IPS-18c (cell line): ENCODE measurements around the gene IGSF3.
"Not testable (repeated sequence)": the region's sequence is repeated elsewhere in the genome, so short reads cannot be mapped to it uniquely, and the experiment has no call there.

Source experiments
- H3K4me3 ChIP-seq: 2 replicates; pipeline ENCODE4 v1.7.0; 2013; ENCODE audit warnings: low read depth, mild to moderate bottlenecking, low read length, moderate library complexity; ENCODE audit not compliant: insufficient read depth
- H3K9me3 ChIP-seq: one replicate; pipeline ENCODE4 v1.6.1; 2013; ENCODE audit warnings: mild to moderate bottlenecking, low read length, moderate library complexity; ENCODE audit not compliant: control insufficient read depth, insufficient read depth

The IGSF3 gene

DNA sequence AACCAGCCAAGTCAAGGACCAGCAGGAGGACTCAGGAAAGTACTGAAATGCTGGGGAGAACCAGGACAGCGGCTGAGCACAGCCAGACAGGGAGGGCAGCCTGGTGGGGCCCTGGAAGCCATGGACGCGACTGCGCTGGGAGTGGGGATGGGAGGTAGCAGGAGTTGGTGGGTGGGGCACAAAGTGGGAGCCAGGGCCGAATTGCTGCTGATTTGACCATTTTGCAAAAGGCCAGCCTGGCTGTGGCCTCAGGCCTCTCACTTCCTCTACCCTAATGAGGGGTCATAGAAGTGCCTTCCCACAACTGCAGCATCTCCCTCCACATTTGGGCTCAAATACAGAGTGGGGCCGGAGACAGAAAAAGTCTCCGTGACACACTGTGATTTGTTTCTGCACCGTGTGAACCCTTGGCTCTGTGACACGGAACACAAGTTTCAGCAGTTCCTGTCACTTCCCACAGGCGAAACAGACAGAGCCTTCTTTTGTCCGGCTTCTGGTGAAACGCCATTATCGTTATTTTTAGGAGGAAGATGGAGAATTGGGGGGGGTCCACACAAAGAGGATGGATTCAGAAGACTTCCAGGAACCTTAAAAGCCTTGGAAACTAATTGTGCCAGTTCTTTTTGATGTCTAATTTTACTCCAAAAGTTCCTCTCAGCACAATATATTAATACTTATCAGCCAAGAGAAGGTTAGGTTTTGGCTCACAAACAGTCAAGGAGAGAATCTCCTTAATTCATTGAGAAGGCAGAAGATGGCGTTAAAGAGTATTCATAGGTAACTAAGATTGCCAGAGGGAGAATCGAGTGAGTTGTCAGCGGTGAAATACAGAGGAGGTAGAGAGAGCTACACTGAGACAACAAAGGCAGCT lies 21.5 kb downstream of the IGSF3 start:
- H3K9me3 ChIP-seq, H3K4me3 ChIP-seq: not testable (repeated sequence)

DNA sequence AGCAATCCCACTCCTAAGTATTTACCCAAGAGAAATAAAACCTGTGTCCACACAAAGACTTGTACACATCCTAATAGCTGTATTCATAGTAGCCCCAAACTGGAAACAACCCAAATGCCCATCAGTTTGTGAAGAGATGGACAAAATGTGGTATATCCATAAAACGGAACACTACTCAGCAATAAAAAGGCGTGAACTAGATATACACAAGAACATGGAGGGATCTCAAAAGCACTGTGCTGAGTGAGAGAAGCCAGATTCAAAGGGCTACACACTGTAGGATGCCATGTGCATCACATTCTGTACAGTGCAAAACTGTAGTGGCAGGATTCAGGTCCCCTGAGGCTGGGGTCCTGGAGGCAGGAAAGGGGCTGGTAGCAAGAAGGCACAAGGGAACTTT lies 22.5 kb downstream of the IGSF3 start:
- H3K4me3 ChIP-seq, H3K9me3 ChIP-seq: not testable (repeated sequence)

DNA sequence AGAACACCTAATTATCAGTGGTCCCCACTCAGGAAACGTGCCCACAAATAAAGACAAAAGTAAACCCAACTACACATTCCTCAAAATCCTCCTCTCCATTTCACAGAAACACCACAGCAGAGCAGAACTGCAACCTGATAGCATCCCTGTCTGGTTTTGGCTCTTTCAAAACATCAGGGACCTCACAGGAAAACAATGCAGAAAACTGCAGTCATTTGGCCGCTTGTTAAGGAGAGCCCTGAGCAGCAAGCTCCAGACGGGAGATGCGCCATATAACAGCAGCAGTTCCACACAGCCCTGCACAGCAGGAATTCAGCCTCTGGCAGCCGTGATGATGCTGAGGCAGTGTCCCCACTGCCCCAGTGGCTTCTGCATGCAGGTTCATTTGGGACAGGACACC lies 23.4 kb downstream of the IGSF3 start:
- not testable (repeated sequence) for H3K9me3 ChIP-seq, H3K4me3 ChIP-seq

DNA sequence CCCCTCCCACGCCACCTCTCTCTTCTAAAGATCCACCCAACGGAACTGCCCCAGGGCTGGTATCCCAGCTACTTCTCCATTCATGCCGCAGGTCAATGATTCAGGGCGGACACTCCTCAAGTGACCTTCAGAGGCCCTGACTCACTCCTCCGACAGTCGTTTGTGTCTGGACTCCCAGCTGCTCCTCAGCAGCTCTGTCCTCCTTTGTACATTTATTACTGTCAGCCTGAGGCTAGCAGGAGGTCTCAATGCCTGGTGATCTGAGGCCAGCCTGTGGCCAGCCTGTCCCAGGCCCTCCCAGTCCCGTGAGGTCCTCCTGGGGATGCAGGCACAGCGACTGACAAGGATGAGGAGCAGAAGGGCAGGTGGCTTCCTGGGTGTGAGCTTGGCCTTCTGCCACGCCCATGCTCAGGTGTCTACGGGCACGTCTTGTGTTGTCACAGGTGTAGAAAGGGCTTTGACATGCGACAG lies 24.2 kb downstream of the IGSF3 start:
- not testable (repeated sequence) for H3K9me3 ChIP-seq, H3K4me3 ChIP-seq

DNA sequence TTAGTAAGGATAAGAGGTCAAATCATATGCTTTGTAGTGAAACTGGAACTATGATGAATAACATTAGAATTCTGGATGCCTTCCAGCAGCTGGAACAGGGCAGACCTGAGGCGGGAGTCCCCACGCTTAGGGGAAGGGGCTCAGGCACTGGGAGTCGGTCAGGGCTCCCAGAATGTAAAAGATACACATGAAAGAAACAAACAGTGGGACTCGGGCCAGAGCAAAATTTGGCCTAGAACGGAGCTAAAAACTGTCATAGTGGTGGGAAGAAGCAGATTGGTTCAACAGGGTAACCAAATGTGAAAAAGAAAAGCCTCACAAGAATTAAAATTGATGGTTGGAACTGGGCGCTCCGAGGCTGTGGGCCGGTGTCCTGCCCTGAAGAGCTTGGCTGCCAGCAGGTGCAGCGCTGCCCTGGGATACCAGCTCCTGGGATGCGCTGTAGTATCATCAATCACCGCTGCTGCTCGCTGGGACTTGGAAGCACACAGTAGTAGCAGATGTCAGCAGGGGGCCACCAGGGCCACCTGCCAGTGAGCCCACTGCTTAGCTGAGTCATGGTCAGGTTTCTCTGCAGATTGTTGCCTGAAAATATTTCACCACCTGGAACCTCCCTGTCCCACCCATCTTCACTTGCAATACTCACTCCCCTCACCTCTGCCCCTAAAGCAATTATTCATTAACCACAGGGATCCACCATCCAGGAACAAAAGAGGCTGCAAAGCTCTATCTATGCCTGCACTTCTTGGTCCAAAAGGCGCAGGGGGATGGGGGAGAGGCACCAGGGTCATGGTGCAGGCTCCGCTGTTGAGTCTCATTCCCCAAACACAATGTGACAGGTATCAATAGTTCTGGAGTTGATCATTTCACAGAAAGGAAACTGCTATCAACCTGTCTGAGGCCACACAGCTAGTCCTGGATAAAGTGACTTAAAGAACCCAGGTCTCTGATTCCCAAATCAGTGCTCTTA lies 24.9 kb downstream of the IGSF3 start:
- not testable (repeated sequence) for H3K4me3 ChIP-seq, H3K9me3 ChIP-seq

DNA sequence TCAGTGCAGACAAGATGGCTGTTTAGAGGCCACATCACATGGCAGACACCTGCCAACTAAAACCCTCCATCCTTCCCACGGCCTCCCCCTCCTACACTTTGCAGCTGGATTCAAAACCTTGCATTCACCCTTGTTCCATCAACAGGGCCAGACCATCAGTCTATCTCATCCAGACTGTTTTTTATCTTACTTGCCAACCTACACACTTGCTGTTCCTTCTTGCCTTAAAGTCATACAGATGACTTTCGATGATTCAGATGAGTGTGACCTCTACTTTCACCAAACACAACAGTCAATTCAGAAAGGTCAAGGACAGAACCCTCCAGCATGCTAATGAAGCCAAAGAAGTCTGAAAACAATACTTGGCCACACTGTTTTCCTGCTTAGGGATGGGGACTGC lies 29.9 kb downstream of the IGSF3 start:
- not testable (repeated sequence) for H3K9me3 ChIP-seq, H3K4me3 ChIP-seq

DNA sequence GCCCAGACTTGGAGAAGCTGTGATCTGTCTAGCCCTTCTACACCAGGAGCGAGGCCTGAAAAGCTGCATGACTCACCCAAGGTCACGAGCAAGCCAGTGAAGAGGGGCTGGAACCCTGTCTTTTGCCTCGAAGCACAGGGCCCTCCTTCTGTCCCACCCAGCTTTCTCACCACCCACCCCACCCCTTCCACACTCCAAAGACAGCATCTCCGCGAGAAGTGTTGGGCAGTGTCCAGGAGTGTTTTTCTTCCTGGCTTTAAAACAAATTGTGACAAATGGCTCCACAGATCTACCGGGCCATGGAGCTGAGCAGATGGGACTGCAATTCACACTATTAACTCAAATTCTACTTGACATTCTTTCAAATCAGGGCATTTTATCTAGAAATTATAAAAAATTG lies 30.9 kb downstream of the IGSF3 start:
- not testable (repeated sequence) for H3K9me3 ChIP-seq, H3K4me3 ChIP-seq

DNA sequence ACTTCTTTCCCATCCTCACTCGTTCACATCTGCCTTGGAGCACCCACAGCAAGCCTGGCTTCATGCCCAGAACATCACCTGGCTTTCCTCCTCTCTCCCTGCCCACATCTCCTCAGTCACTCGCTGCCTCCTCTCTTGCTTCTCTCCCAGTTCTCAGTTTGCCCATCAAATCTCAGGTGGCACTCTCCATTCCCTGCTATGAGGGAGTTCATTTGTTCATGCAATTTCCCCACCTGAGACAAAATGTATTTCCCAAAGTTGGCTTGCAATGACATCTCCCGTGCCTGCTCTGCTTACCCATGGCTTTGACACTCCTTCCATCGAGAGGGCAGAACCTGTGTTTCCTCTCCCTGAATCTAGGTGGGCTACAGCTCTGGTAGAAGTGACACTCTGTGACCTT lies 33.1 kb downstream of the IGSF3 start:
- not testable (repeated sequence) for H3K4me3 ChIP-seq, H3K9me3 ChIP-seq

DNA sequence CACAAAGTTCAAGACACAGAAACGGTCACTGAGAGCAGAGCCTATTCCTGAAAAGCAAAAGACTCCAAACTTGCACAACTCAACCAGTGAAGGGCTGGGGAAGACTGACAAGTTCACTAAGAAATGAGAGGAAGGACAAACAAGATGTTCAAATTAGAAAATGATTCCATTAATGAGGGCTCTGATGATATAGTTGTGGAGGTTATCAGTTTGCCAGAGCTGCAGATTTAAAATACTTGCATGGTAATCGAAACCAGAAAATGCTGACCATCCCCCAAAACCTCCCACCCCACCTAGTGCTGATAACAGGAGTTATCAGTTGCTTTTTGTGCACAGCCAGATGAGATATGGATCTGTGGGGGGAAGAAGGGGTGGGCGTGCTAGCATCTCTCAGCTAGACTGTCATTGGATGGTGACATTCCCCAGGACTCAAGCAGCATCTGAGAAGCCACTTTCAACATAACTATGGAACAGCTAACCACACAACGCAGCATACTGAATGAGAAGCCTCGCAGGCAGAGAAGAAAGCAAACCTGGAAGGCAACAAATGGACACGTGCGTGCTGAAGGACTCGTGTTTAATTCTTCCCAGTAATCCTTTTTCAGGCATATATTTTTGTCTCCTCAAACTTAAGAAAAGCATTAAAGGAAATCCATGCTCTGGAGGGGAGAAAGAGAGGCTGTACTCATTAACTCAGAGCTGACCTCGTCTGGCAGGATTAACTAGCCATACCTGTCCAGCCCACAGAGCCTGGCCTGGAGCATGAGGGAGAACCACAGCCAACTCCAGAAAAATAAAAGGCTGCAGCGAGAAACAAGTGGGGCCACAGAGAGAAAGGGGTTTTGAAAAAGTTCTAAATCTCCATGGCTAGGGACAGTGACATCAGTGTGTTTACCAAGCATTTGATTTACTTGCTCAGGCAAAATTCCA lies 35.3 kb downstream of the IGSF3 start:
- not testable (repeated sequence) for H3K9me3 ChIP-seq, H3K4me3 ChIP-seq

DNA sequence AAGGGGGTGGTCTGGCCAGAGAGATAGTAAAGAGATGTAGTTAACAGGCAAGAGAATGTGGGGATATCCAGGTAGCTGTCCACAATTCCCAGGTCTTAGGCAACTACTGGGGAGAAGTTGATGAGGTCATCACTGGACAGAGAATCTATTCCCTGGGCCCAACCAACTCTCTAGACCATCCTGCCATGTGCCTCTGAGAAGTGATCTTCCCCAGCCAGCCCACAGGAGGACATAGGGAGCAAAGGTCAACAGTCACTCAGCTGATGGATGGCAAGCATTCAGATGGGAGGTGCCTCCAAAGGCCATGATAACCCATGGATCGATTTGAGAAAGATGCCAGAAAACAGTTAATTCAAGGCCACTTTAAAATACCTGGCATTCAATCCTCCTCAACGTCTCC lies 36.0 kb downstream of the IGSF3 start:
- not testable (repeated sequence) for H3K4me3 ChIP-seq

DNA sequence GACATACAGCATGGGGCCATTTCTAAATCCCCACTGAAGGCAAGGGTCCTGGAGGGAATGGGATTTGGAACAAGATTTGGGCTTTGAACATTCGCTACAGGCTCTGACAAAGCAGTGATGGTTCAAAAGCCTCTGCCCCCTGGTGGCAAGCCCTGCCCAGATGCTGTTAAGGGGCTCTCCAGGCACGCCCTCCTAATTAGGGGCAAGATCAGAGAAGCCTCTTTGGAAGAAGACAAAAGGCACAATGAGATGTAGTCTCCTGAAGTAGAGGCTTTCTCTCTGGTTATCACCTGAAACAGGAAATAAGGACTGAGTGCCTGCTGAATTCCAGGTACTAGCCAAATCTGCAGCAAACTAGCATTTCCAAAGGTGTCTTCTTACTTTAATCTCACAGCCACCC lies 37.5 kb downstream of the IGSF3 start:
- not testable (repeated sequence) for H3K9me3 ChIP-seq, H3K4me3 ChIP-seq

More for the DNA sequence above, 36.0 kb downstream of the IGSF3 start:
- not testable (repeated sequence) for H3K9me3 ChIP-seq

DNA sequence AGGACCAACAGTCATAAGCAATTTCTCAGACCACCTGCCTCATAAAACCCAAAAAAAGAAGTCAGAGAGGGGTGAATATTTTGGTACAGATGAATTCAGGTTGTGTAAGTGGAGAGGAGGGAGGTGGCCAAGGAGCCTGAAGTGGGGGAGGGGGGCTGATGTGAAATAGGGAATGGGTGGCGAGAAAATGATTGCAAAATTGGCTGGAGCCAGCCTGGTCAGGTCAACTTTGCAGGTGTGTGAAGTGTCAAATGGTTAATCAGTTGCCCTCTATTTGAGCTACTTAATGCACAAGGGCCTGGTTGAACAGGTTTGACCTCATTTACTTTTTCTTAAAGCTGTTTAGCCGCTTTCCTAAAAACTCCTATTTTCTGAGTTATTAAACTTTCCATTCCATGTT lies 38.1 kb downstream of the IGSF3 start:
- not testable (repeated sequence) for H3K9me3 ChIP-seq, H3K4me3 ChIP-seq

DNA sequence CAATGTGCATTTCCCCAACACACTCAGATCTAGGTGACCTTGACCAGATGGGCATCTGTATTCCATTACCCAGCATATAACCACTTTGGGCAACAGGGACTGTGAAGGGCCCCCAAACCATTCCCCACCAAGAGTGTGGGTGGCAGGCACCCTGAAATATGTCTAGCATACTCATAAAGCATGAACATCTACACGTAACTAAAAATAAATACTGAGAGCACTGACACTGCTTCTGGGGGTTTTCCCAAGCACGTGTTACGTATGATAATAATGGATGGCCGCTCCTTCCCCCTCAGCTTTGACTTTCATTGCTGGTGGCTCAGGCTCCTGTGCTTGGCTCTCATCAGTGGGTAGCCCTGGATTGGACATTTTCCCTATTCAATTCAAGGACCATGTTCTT lies 39.1 kb downstream of the IGSF3 start:
- Histone ChIP-seq H3K9me3 (no peaks in the 10 kb centered on the region), H3K4me3 (no peak overlapping the region)

DNA sequence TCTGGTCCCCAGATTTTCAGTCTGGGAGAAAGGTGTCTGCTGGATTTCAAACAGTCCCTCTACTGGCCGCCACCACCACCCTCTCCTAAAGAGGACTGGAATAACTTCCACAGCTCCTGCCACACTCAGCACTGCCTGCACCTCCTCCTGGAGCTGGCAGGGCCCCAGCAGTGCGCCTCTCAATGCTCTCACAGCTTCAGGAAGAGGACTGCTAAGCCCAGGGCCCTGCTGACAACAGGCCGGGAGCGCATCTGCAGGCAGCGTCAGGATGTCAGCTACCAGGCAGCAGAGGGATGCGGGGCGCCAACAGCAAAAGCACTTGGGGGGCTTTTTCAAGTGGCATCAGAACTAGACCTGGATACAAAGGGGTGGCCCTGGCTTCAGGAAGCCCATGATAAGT lies 40.2 kb downstream of the IGSF3 start:
- not testable (repeated sequence) for H3K4me3 ChIP-seq, H3K9me3 ChIP-seq

DNA sequence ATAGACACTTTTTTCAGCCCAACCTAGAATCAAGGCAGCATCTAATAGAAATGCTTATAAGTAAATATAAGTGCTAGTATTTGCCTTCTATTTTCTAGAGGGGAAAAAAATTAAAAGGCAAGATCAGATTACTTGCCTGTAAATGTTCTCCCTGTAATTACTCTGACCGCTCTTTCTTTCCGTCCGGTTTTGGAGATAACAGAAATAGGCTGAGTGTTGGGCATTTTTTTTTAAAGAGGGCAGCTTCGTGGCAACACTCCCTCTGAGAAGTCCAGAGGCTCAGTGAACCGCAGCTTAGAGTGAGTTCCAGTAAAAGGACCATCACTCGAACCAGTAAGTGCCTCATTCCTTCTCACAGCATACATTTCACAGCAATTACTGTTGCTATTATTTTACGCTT lies 40.6 kb downstream of the IGSF3 start:
- not testable (repeated sequence) for H3K9me3 ChIP-seq, H3K4me3 ChIP-seq

DNA sequence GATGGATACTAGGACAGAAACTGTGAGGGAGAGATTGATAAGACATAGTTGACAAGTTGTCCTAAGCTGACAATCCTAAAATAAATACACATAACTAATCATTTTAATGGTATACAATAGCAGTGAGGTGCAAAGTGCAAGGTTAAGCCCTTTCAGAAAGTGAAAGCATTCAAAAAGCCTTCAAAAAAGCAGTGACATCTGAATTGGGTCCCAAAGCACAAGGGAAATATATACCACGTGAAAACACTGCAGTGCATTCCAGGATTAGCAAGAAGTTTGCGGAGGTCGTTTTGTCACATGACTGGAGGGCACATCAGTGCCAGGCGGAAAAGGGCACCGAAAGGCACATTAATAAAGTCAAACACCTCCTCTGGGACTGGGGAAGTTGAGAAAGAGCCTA lies 42.4 kb downstream of the IGSF3 start:
- not testable (repeated sequence) for H3K9me3 ChIP-seq, H3K4me3 ChIP-seq

DNA sequence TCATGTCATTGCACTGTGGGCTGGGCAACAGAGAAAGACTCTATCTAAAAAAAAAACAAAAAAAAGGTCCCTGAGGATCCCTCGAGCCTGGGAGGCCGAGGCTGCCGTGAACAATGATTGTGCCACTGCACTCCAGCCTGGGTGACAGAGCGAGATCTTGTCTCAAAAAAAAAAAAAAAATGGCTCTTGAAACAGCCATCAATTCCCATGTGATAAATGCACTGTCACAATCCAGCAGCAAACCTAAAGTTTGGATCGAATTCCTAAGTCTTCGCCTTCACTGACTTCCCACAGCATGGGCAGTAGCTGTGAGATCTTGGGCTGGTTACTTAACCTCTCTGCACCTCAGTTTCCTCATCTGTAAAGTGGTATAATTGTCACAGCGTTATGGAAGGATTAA lies 43.5 kb downstream of the IGSF3 start:
- H3K9me3 ChIP-seq = no peaks in the 10 kb centered on the region

More for the DNA sequence above, 43.5 kb downstream of the IGSF3 start:
- no peak overlapping the region for H3K4me3 ChIP-seq
